GM23248 (cell line): Measurements from ENCODE around the gene ZNHIT6. TPM values are rescaled to one million over a fixed set of nuclear protein-coding genes. Genes with fewer than 3 reads are reported as not detected.
"Not testable (repeated sequence)": the region's sequence is repeated elsewhere in the genome, so short reads cannot be mapped to it uniquely, and the experiment has no call there.

Source experiments
- DNase-seq: peaks from one replicate; pipeline ENCODE4 v3.0.0-alpha.2; 2015
- H2AFZ ChIP-seq: fragments of 200-600 bp; sonication (generic); 2 replicates; pipeline ENCODE4 v1.6.1; 2016; ENCODE audit warnings: antibody characterized with exemption
- H3F3A ChIP-seq: fragments of 200-600 bp; sonication (generic); 2 replicates; pipeline ENCODE4 v1.6.1; 2016; ENCODE audit warnings: mild to moderate bottlenecking, antibody characterized with exemption, mixed run types; ENCODE audit not compliant: insufficient read depth
- H3K27ac ChIP-seq: fragments of 200-600 bp; sonication (generic); 2 replicates; pipeline ENCODE4 v1.5.1; 2016; ENCODE audit warnings: mild to moderate bottlenecking
- H3K27me3 ChIP-seq: fragments of 200-600 bp; sonication (generic); replicated peaks from 2 replicates; pipeline ENCODE4 v1.6.1; 2016; ENCODE audit warnings: mild to moderate bottlenecking; ENCODE audit not compliant: insufficient read depth
- H3K36me3 ChIP-seq: fragments of 200-600 bp; sonication (generic); 2 replicates; pipeline ENCODE4 v1.6.1; 2016; ENCODE audit warnings: low read depth, mild to moderate bottlenecking
- H3K4me1 ChIP-seq: fragments of 200-600 bp; sonication (generic); 2 replicates; pipeline ENCODE4 v1.6.1; 2016; ENCODE audit warnings: mild to moderate bottlenecking; ENCODE audit not compliant: insufficient read depth
- H3K4me2 ChIP-seq: fragments of 200-600 bp; sonication (generic); one replicate; pipeline ENCODE4 v1.6.1; 2016; ENCODE audit warnings: mild to moderate bottlenecking; ENCODE audit not compliant: unreplicated experiment
- H3K4me3 ChIP-seq: fragments of 200-600 bp; sonication (generic); 2 replicates; pipeline ENCODE4 v1.5.1; 2016; ENCODE audit warnings: mild to moderate bottlenecking
- H3K79me2 ChIP-seq: fragments of 200-600 bp; sonication (generic); 2 replicates; pipeline ENCODE4 v1.6.1; 2016; ENCODE audit warnings: mild to moderate bottlenecking; ENCODE audit not compliant: insufficient read depth
- H3K9ac ChIP-seq: fragments of 200-600 bp; sonication (generic); 2 replicates; pipeline ENCODE4 v1.6.1; 2016; ENCODE audit warnings: mild to moderate bottlenecking
- H3K9me2 ChIP-seq: fragments of 200-600 bp; sonication (generic); 2 replicates; pipeline ENCODE4 v1.6.1; 2016; ENCODE audit warnings: mixed run types, mild to moderate bottlenecking, moderate library complexity; ENCODE audit not compliant: insufficient read depth
- H3K9me3 ChIP-seq: fragments of 200-600 bp; sonication (generic); one replicate; pipeline ENCODE4 v1.6.1; 2017; ENCODE audit warnings: low read depth
- H4K20me1 ChIP-seq: fragments of 200-600 bp; sonication (generic); 2 replicates; pipeline ENCODE4 v1.6.0; 2016; ENCODE audit not compliant: insufficient read depth
- EZH2 ChIP-seq: fragments of 200-600 bp; sonication (generic); IDR thresholded peaks from 2 replicates; pipeline ENCODE4 v1.6.1; 2018; ENCODE audit warnings: antibody characterized with exemption, mild to moderate bottlenecking; ENCODE audit not compliant: insufficient read depth, poor library complexity, severe bottlenecking
- EZH2phosphoT487 ChIP-seq: fragments of 200-600 bp; sonication (generic); IDR thresholded peaks from 2 replicates; pipeline ENCODE4 v1.6.1; 2018; ENCODE audit warnings: antibody characterized with exemption, moderate library complexity, mild to moderate bottlenecking, low read depth; ENCODE audit not compliant: insufficient read depth
- WGBS, 2 experiments: methylation state at CpG; one replicate each; pipeline ENCODE4 v1.1.6; 2015 to 2017; ENCODE audit warnings: low lambda C conversion rate in 2 of 2, low coverage in 1 of 2; ENCODE audit errors: missing lambda C conversion rate in 2 of 2; 5-methylcytosine and 5-hydroxymethylcytosine counted together
- in situ Hi-C: fragments of 300-500 bp; cut with MboI; formaldehyde crosslinking; loops from 2 replicates; pipeline ENCODE4 v1.15.0; 2020
- polyA plus RNA-seq: library from polyadenylated mRNA; unstranded; fragments of >200 nt; fragmentation: Nextera tagmentation; extraction: Ambion mirVana; gene quantifications from 2 replicates; pipeline ENCODE4 v1.2.1, GENCODE V29; 2016
- total RNA-seq: library from RNA; depleted of rRNA; stranded (reverse); fragments of >200 nt; shearing (Covaris generic); gene quantifications from 2 replicates; pipeline ENCODE4 v1.2.3, GENCODE V29; 2014

ZNHIT6 gene
- total and polyA plus RNA-seq, 2 experiments from 2014 or later = 16.6 to 31.6 TPM

GRCh38 chr1:85652327-85652726, 55.9 kb downstream of the ZNHIT6 start:
- 95 to 96% methylated on average over 3 of the region's 3 CpGs for WGBS, 2 experiments
- no peaks in the 10 kb centered on the region for H4K20me1 ChIP-seq
- no peak overlapping the region for H3K4me3 ChIP-seq
- no peak overlapping the region for H3K27ac ChIP-seq
- H3K4me2 ChIP-seq = no peak overlapping the region
- no peak overlapping the region for H2AFZ ChIP-seq
- in situ Hi-C loops = no loop called here
- H3K27me3 ChIP-seq = no peaks in the 10 kb centered on the region
- H3F3A ChIP-seq = peaks cover 20% of the 10 kb centered on the region
- H3K9me3 ChIP-seq = no peaks in the 10 kb centered on the region
- TF ChIP-seq EZH2phosphoT487 (no peak), EZH2 (no peak)
- peaks cover 30% of the 10 kb centered on the region for H3K36me3 ChIP-seq
- H3K9ac ChIP-seq = no peak overlapping the region
- H3K9me2 ChIP-seq = no peaks in the 10 kb centered on the region
- H3K79me2 ChIP-seq = peaks cover 8% of the 10 kb centered on the region; the same call in 1 of the 2 replicates
- DNase-seq = no peak
- peaks cover 20% of the 10 kb centered on the region for H3K4me1 ChIP-seq

GRCh38 chr1:85650645-85651044, 57.6 kb downstream of the ZNHIT6 start:
- Histone ChIP-seq H3K9ac (no peak overlapping the region), H3K27me3 (no peaks in the 10 kb centered on the region), H3K4me1 (peaks cover 13% of the 10 kb centered on the region), H3K79me2 (peaks cover 8% of the 10 kb centered on the region; the same call in 1 of the 2 replicates), H3K9me3 (no peaks in the 10 kb centered on the region), H3K27ac (no peak overlapping the region), H3K4me3 (no peak overlapping the region), H3F3A (peaks cover 7% of the 10 kb centered on the region), H3K4me2 (no peak overlapping the region), H2AFZ (no peak overlapping the region), H3K36me3 (peaks cover 26% of the 10 kb centered on the region), H3K9me2 (no peaks in the 10 kb centered on the region), H4K20me1 (no peaks in the 10 kb centered on the region)
- in situ Hi-C loops = no loop called here
- DNase-seq = no peak
- WGBS, 2 experiments = 60 to 66% methylated on average over 1 of the region's 1 CpG
- TF ChIP-seq EZH2 (no peak), EZH2phosphoT487 (no peak)

- no peak overlapping the region for H3K27ac ChIP-seq
- no peaks in the 10 kb centered on the region for H3K9me2 ChIP-seq
- peaks cover 6% of the 10 kb centered on the region for H3K4me1 ChIP-seq
- H2AFZ ChIP-seq = no peak overlapping the region
- H4K20me1 ChIP-seq = no peaks in the 10 kb centered on the region
- H3K36me3 ChIP-seq = peaks cover 26% of the 10 kb centered on the region
- in situ Hi-C loops = no loop called here
- peaks cover 8% of the 10 kb centered on the region; the same call in 1 of the 2 replicates for H3K79me2 ChIP-seq
- no peak overlapping the region for H3K9ac ChIP-seq
- no peaks in the 10 kb centered on the region for H3K27me3 ChIP-seq
- H3K4me2 ChIP-seq = no peak overlapping the region
- no peak overlapping the region for H3K4me3 ChIP-seq
- H3K9me3 ChIP-seq = no peaks in the 10 kb centered on the region
- peaks cover under 1% of the 10 kb centered on the region for H3F3A ChIP-seq
- no peak for DNase-seq
- TF ChIP-seq EZH2 (no peak), EZH2phosphoT487 (no peak)
These were observed 58.6 kb downstream of the ZNHIT6 start for GRCh38 chr1:85649591-85649990.

- H3K79me2 ChIP-seq, H3K9ac ChIP-seq, H3K4me2 ChIP-seq, DNase-seq, H4K20me1 ChIP-seq, H2AFZ ChIP-seq, in situ Hi-C loops, H3K27ac ChIP-seq, H3K27me3 ChIP-seq, H3K9me3 ChIP-seq, H3F3A ChIP-seq, H3K4me3 ChIP-seq, H3K4me1 ChIP-seq, H3K9me2 ChIP-seq: not testable (repeated sequence)
- WGBS, 2 experiments = 77% methylated on average over 24 of the region's 24 CpGs
- peaks cover 19% of the 10 kb centered on the region for H3K36me3 ChIP-seq
These were observed 66.4 kb downstream of the ZNHIT6 start for GRCh38 chr1:85641598-85642556.

- H3K36me3 ChIP-seq = peaks cover 24% of the 10 kb centered on the region
- H2AFZ ChIP-seq, H3K9ac ChIP-seq, H3K9me3 ChIP-seq, H4K20me1 ChIP-seq, H3K4me1 ChIP-seq, H3K9me2 ChIP-seq, H3K79me2 ChIP-seq, H3K4me2 ChIP-seq, H3K27me3 ChIP-seq, DNase-seq, H3K27ac ChIP-seq, H3K4me3 ChIP-seq, in situ Hi-C loops, H3F3A ChIP-seq: not testable (repeated sequence)
- 98 to 99% methylated on average over 7 of the region's 7 CpGs for WGBS, 2 experiments
These were observed 68.3 kb downstream of the ZNHIT6 start for GRCh38 chr1:85639920-85640319.
